GM23248 (cell line): ENCODE data around the gene HAND2.

Experiments
- EZH2 ChIP-seq: fragments of 200-600 bp; sonication (generic); IDR thresholded peaks from 2 replicates; pipeline ENCODE4 v1.6.1; 2018; ENCODE audit warnings: antibody characterized with exemption, mild to moderate bottlenecking; ENCODE audit not compliant: insufficient read depth, poor library complexity, severe bottlenecking
- EZH2phosphoT487 ChIP-seq: fragments of 200-600 bp; sonication (generic); IDR thresholded peaks from 2 replicates; pipeline ENCODE4 v1.6.1; 2018; ENCODE audit warnings: antibody characterized with exemption, moderate library complexity, mild to moderate bottlenecking, low read depth; ENCODE audit not compliant: insufficient read depth

GRCh38 chr4:173515458-173515857, 14.6 kb downstream of the HAND2 start:
- TF ChIP-seq EZH2 (no peak), EZH2phosphoT487 (no peak)
